ENCODE results near the gene THSD7A. TPM values are rescaled to one million over a fixed set of nuclear protein-coding genes. Genes with fewer than 3 reads are reported as not detected.

Gene THSD7A
- total RNA-seq, 1 donor from 2014 or later: 3.5 TPM

DNA sequence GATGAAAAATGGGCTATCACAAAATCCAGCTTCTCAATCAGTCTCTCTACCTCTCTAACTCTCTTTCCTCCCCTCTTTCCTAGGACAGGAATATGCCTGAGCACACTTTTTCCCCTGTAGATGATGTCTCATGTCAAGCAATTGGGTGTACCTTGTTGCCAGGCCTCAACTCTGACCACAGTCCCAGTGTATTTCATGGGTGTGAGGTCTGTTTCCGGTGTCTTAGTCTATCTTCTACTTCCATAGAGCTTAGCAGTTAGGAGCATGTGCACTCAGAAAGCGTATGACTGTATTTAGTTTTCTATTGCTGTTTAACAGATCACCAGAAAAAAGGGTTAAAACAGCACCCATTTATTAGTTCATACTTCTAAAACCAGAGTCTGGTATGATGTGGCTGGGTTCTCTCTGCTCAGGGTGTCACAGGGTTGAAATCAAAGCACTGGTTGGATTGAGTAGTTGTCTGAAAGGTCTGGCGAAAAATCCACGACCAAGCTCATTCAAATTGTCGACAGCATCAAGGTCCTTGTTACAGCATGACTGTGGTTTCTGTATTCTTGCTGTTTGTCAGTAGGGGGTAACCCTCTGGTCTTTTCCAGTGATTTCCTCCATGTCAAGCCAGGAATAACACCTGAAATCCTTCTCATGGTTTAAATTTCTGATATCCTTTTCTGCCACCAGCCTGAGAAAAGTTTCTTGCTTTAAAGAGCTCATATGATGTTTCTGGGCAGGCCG, 130.0 kb downstream of the THSD7A start:
- no peaks in the 10 kb centered on the region for H3K27me3 ChIP-seq (ENCODE audit: insufficient read depth, low read length)
- DNase-seq (ENCODE audit: low read depth) (peak; percentile 34), FAIRE-seq (no peak)
- peaks cover 17% of the 10 kb centered on the region for H3K4me1 Mint-ChIP-seq (ENCODE audit: low read depth, unreplicated experiment)
- H3K4me1 ChIP-seq (ENCODE audit: insufficient read depth, low read length): peaks cover 8% of the 10 kb centered on the region
- no peak overlapping the region for H3K4me3 ChIP-seq (ENCODE audit: insufficient read depth, low read depth, low read length)
- H3K27me3 Mint-ChIP-seq (ENCODE audit: low read depth, unreplicated experiment): no peaks in the 10 kb centered on the region
- H3K9ac ChIP-seq (ENCODE audit: low read length): no peak overlapping the region
- no peak overlapping the region for H3K27ac ChIP-seq (ENCODE audit: low read depth, low read length)
- peak overlapping the region; percentile 60 for H3K27ac Mint-ChIP-seq (ENCODE audit: unreplicated experiment)
- H4K20me1 ChIP-seq (ENCODE audit: insufficient read depth, low read length): no peaks in the 10 kb centered on the region
- no peaks in the 10 kb centered on the region for H3K36me3 Mint-ChIP-seq (ENCODE audit: low read depth, unreplicated experiment)
- no peaks in the 10 kb centered on the region for H3K36me3 ChIP-seq (ENCODE audit: insufficient read depth, low read length)
- no peak for TF ChIP-seq EZH2 (IDR thresholded peaks at IDR 0.05; ENCODE audit: insufficient read depth, low read length)
- TF ChIP-seq, protein P1, sequence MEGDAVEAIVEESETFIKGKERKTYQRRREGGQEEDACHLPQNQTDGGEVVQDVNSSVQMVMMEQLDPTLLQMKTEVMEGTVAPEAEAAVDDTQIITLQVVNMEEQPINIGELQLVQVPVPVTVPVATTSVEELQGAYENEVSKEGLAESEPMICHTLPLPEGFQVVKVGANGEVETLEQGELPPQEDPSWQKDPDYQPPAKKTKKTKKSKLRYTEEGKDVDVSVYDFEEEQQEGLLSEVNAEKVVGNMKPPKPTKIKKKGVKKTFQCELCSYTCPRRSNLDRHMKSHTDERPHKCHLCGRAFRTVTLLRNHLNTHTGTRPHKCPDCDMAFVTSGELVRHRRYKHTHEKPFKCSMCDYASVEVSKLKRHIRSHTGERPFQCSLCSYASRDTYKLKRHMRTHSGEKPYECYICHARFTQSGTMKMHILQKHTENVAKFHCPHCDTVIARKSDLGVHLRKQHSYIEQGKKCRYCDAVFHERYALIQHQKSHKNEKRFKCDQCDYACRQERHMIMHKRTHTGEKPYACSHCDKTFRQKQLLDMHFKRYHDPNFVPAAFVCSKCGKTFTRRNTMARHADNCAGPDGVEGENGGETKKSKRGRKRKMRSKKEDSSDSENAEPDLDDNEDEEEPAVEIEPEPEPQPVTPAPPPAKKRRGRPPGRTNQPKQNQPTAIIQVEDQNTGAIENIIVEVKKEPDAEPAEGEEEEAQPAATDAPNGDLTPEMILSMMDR (IDR thresholded peaks at IDR 0.05; ENCODE audit: insufficient read depth, low read depth, low read length): no peak
- H3K4me2 ChIP-seq (ENCODE audit: low read length): peak overlapping the region; percentile 14
- peak overlapping the region; percentile 8 for H2AFZ ChIP-seq (ENCODE audit: low read depth, low read length)
- no peaks in the 10 kb centered on the region for H3K9me3 ChIP-seq (ENCODE audit: insufficient read depth, low read depth, low read length)
- H3K4me3 Mint-ChIP-seq (ENCODE audit: unreplicated experiment): no peak overlapping the region
- no peaks in the 10 kb centered on the region for H3K9me3 Mint-ChIP-seq (ENCODE audit: unreplicated experiment)
- H3K79me2 ChIP-seq (ENCODE audit: insufficient read depth, low read length): no peaks in the 10 kb centered on the region

DNA sequence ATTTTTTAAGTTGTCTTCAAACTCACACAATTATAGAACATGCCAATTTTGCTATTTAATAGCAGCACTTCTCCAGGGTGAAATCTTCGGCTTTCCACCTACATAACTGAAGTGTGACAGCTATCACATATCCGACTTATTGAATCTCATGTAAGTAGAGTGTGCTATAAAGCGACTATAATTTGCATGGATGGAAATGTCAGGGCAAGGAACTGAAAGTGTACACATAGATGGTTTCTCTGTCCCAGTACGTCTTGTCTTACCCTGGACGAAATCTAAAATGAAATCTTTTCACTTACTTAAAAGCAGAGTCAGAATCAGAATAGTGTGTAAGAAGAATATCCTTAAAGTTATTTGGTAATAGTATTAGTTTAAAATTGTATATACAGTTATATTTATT, 132.3 kb downstream of the THSD7A start:
- FAIRE-seq (no peak), DNase-seq (ENCODE audit: low read depth) (no peak)
- Histone ChIP-seq H3K9me3 (ENCODE audit: insufficient read depth, low read depth, low read length) (no peaks in the 10 kb centered on the region), H3K27me3 (ENCODE audit: insufficient read depth, low read length) (no peaks in the 10 kb centered on the region), H3K9ac (ENCODE audit: low read length) (no peak overlapping the region), H4K20me1 (ENCODE audit: insufficient read depth, low read length) (no peaks in the 10 kb centered on the region), H3K4me3 (ENCODE audit: insufficient read depth, low read depth, low read length) (no peak overlapping the region), H3K79me2 (ENCODE audit: insufficient read depth, low read length) (no peaks in the 10 kb centered on the region), H3K36me3 (ENCODE audit: insufficient read depth, low read length) (no peaks in the 10 kb centered on the region), H3K4me1 (ENCODE audit: insufficient read depth, low read length) (peaks cover 6% of the 10 kb centered on the region), H2AFZ (ENCODE audit: low read depth, low read length) (no peak overlapping the region), H3K27ac (ENCODE audit: low read depth, low read length) (no peak overlapping the region), H3K4me2 (ENCODE audit: low read length) (no peak overlapping the region)
- H3K4me1 Mint-ChIP-seq (ENCODE audit: low read depth, unreplicated experiment): peaks cover 12% of the 10 kb centered on the region
- TF ChIP-seq, protein P1 (IDR thresholded peaks at IDR 0.05; ENCODE audit: insufficient read depth, low read depth, low read length): no peak
- TF ChIP-seq EZH2 (IDR thresholded peaks at IDR 0.05; ENCODE audit: insufficient read depth, low read length): no peak
- H3K9me3 Mint-ChIP-seq (ENCODE audit: unreplicated experiment): no peaks in the 10 kb centered on the region
- H3K36me3 Mint-ChIP-seq (ENCODE audit: low read depth, unreplicated experiment): no peaks in the 10 kb centered on the region
- H3K4me3 Mint-ChIP-seq (ENCODE audit: unreplicated experiment): no peak overlapping the region
- H3K27ac Mint-ChIP-seq (ENCODE audit: unreplicated experiment): no peak overlapping the region
- H3K27me3 Mint-ChIP-seq (ENCODE audit: low read depth, unreplicated experiment): no peaks in the 10 kb centered on the region

DNA sequence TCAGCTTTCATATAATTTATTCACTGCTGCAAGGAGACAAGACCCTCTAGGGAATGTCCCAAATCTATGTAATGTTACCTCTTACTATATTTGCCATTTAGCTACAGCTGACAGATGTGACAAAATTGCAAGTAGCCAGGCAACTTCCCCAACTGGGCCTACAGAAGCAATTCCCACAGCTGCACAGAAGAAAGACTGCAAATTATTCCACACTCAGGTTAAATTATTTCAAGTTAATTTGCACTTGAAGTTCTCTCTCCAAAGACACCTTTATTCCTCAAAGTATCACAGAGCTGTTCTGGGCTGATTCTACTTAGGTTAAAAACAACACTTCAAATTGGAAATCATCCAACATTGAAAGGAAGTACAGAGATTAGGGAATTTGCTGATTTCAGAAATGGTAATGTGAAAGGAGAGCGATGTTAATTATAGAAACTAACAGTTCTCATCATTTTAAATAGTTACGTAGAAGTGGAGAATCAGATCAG, 133.6 kb downstream of the THSD7A start:
- Mint-ChIP-seq H3K36me3 (ENCODE audit: low read depth, unreplicated experiment) (no peaks in the 10 kb centered on the region), H3K27ac (ENCODE audit: unreplicated experiment) (no peak overlapping the region), H3K9me3 (ENCODE audit: unreplicated experiment) (no peaks in the 10 kb centered on the region), H3K4me3 (ENCODE audit: unreplicated experiment) (no peak overlapping the region), H3K4me1 (ENCODE audit: low read depth, unreplicated experiment) (peaks cover 12% of the 10 kb centered on the region), H3K27me3 (ENCODE audit: low read depth, unreplicated experiment) (no peaks in the 10 kb centered on the region)
- Histone ChIP-seq H3K79me2 (ENCODE audit: insufficient read depth, low read length) (no peaks in the 10 kb centered on the region), H3K9me3 (ENCODE audit: insufficient read depth, low read depth, low read length) (no peaks in the 10 kb centered on the region), H3K27me3 (ENCODE audit: insufficient read depth, low read length) (no peaks in the 10 kb centered on the region), H3K9ac (ENCODE audit: low read length) (no peak overlapping the region), H3K4me3 (ENCODE audit: insufficient read depth, low read depth, low read length) (no peak overlapping the region), H3K36me3 (ENCODE audit: insufficient read depth, low read length) (no peaks in the 10 kb centered on the region), H4K20me1 (ENCODE audit: insufficient read depth, low read length) (no peaks in the 10 kb centered on the region), H3K4me1 (ENCODE audit: insufficient read depth, low read length) (peaks cover 6% of the 10 kb centered on the region), H3K4me2 (ENCODE audit: low read length) (no peak overlapping the region), H3K27ac (ENCODE audit: low read depth, low read length) (no peak overlapping the region), H2AFZ (ENCODE audit: low read depth, low read length) (no peak overlapping the region)
- FAIRE-seq (no peak), DNase-seq (ENCODE audit: low read depth) (no peak)
- TF ChIP-seq, protein P1 (IDR thresholded peaks at IDR 0.05; ENCODE audit: insufficient read depth, low read depth, low read length): no peak
- no peak for TF ChIP-seq EZH2 (IDR thresholded peaks at IDR 0.05; ENCODE audit: insufficient read depth, low read length)
